ENCODE data around the gene FOXP1. TPM values are rescaled to one million over a fixed set of nuclear protein-coding genes. Genes with fewer than 3 reads are reported as not detected.

The FOXP1 gene
- total and polyA plus RNA-seq, 2 of the 13 experiments (the other 11 are each of a cell fraction or from before 2014, with no cell fraction given), result 40.4 to 59.0 TPM

DNA sequence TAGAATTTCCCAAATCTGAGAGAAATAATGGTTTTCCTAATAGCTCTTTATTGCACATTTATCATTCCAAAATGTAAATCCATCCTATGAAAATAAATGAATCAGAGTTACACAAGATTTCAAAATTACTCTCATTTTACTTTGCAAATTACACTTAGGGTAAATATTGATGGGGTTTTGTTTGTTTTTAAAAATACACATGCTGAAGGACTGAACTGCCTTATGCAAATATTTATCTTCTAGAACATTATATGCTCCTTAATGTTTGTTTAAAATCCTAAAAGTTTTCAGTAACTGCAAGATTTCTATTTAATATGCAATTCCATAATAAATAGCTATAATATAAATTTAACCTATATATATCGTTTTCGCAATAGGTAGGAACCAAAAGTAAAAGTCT lies 38.2 kb downstream of the FOXP1 start (continued):
- TF ChIP-seq GZF1 (CRISPR knock-in tag; IDR thresholded peaks at IDR 0.05), result no peak
- no peak for TF ChIP-seq RXRA (CRISPR knock-in tag; IDR thresholded peaks at IDR 0.05)
- TF ChIP-seq ZNF564 (CRISPR knock-in tag; IDR thresholded peaks at IDR 0.05), result no peak
- no peak for TF ChIP-seq XBP1 (CRISPR knock-in tag; IDR thresholded peaks at IDR 0.05)
- no peak for TF ChIP-seq NCOA1 (CRISPR knock-in tag; IDR thresholded peaks at IDR 0.05)
- TF ChIP-seq SOX13 (IDR thresholded peaks at IDR 0.05), result no peak
- peak in 1 of 2 experiments; percentile 28; a peak in 1 of 4 replicates for TF ChIP-seq SOX13 (CRISPR knock-in tag; conservative IDR thresholded peaks at IDR 0.05 in 1 of 2, IDR thresholded peaks at IDR 0.05 in 1 of 2)
- TF ChIP-seq DNMT1 (CRISPR knock-in tag; IDR thresholded peaks at IDR 0.05), result no peak
- TF ChIP-seq FOXK1 (CRISPR knock-in tag; IDR thresholded peaks at IDR 0.05; ENCODE audit: borderline replicate concordance, low read depth), result no peak
- no peak for TF ChIP-seq ZNF34 (CRISPR knock-in tag; IDR thresholded peaks at IDR 0.05; ENCODE audit: borderline replicate concordance)
- TF ChIP-seq ZNF205 (CRISPR knock-in tag; IDR thresholded peaks at IDR 0.05), result no peak
- TF ChIP-seq SIX4 (CRISPR knock-in tag; IDR thresholded peaks at IDR 0.05), result no peak
- peak; percentile 79; the same call in 1 of the 2 replicates for TF ChIP-seq NFIC (IDR thresholded peaks at IDR 0.05; ENCODE audit: low read length)
- TF ChIP-seq ZFAT (CRISPR knock-in tag; conservative IDR thresholded peaks at IDR 0.05), result no peak
- TF ChIP-seq, protein P1, sequence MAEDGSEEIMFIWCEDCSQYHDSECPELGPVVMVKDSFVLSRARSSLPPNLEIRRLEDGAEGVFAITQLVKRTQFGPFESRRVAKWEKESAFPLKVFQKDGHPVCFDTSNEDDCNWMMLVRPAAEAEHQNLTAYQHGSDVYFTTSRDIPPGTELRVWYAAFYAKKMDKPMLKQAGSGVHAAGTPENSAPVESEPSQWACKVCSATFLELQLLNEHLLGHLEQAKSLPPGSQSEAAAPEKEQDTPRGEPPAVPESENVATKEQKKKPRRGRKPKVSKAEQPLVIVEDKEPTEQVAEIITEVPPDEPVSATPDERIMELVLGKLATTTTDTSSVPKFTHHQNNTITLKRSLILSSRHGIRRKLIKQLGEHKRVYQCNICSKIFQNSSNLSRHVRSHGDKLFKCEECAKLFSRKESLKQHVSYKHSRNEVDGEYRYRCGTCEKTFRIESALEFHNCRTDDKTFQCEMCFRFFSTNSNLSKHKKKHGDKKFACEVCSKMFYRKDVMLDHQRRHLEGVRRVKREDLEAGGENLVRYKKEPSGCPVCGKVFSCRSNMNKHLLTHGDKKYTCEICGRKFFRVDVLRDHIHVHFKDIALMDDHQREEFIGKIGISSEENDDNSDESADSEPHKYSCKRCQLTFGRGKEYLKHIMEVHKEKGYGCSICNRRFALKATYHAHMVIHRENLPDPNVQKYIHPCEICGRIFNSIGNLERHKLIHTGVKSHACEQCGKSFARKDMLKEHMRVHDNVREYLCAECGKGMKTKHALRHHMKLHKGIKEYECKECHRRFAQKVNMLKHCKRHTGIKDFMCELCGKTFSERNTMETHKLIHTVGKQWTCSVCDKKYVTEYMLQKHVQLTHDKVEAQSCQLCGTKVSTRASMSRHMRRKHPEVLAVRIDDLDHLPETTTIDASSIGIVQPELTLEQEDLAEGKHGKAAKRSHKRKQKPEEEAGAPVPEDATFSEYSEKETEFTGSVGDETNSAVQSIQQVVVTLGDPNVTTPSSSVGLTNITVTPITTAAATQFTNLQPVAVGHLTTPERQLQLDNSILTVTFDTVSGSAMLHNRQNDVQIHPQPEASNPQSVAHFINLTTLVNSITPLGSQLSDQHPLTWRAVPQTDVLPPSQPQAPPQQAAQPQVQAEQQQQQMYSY (CRISPR knock-in tag; IDR thresholded peaks at IDR 0.05), result no peak
- TF ChIP-seq TMF1 (CRISPR knock-in tag; IDR thresholded peaks at IDR 0.05; ENCODE audit: low read depth), result no peak
- no peak for TF ChIP-seq ZNF383 (CRISPR knock-in tag; IDR thresholded peaks at IDR 0.05; ENCODE audit: borderline replicate concordance)
- TF ChIP-seq PITX1 (CRISPR knock-in tag; IDR thresholded peaks at IDR 0.05), result no peak
- no peak for TF ChIP-seq KDM4B (CRISPR knock-in tag; IDR thresholded peaks at IDR 0.05)
- TF ChIP-seq ZNF468 (CRISPR knock-in tag; IDR thresholded peaks at IDR 0.05), result no peak
- TF ChIP-seq ATF7 (IDR thresholded peaks at IDR 0.05), result no peak
- TF ChIP-seq ATF7 (CRISPR knock-in tag; IDR thresholded peaks at IDR 0.05), result no peak
- no peak for TF ChIP-seq ZNF891 (CRISPR knock-in tag; IDR thresholded peaks at IDR 0.05)
- peak; percentile 33; the same call in 1 of the 2 replicates for TF ChIP-seq BCL6 (CRISPR knock-in tag; IDR thresholded peaks at IDR 0.05)
- TF ChIP-seq ZNF589 (CRISPR knock-in tag; conservative IDR thresholded peaks at IDR 0.05), result no peak
- TF ChIP-seq, protein P2, sequence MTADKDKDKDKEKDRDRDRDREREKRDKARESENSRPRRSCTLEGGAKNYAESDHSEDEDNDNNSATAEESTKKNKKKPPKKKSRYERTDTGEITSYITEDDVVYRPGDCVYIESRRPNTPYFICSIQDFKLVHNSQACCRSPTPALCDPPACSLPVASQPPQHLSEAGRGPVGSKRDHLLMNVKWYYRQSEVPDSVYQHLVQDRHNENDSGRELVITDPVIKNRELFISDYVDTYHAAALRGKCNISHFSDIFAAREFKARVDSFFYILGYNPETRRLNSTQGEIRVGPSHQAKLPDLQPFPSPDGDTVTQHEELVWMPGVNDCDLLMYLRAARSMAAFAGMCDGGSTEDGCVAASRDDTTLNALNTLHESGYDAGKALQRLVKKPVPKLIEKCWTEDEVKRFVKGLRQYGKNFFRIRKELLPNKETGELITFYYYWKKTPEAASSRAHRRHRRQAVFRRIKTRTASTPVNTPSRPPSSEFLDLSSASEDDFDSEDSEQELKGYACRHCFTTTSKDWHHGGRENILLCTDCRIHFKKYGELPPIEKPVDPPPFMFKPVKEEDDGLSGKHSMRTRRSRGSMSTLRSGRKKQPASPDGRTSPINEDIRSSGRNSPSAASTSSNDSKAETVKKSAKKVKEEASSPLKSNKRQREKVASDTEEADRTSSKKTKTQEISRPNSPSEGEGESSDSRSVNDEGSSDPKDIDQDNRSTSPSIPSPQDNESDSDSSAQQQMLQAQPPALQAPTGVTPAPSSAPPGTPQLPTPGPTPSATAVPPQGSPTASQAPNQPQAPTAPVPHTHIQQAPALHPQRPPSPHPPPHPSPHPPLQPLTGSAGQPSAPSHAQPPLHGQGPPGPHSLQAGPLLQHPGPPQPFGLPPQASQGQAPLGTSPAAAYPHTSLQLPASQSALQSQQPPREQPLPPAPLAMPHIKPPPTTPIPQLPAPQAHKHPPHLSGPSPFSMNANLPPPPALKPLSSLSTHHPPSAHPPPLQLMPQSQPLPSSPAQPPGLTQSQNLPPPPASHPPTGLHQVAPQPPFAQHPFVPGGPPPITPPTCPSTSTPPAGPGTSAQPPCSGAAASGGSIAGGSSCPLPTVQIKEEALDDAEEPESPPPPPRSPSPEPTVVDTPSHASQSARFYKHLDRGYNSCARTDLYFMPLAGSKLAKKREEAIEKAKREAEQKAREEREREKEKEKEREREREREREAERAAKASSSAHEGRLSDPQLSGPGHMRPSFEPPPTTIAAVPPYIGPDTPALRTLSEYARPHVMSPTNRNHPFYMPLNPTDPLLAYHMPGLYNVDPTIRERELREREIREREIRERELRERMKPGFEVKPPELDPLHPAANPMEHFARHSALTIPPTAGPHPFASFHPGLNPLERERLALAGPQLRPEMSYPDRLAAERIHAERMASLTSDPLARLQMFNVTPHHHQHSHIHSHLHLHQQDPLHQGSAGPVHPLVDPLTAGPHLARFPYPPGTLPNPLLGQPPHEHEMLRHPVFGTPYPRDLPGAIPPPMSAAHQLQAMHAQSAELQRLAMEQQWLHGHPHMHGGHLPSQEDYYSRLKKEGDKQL (CRISPR knock-in tag; IDR thresholded peaks at IDR 0.05; ENCODE audit: low read depth), result no peak
